Cardiac muscle cell (in vitro differentiated cells and primary cell): ENCODE data around the gene LZTR1. TPM values are rescaled to one million over a fixed set of nuclear protein-coding genes. Genes with fewer than 3 reads are reported as not detected.

Experiments
- DNase-seq, 2 donors: peaks; one replicate each; pipeline versions ENCODE4 v3.0.0 to v3.0.0-alpha.2; 2010 to 2017; ENCODE audit warnings: low read depth in 1 of 2, low spot score in 1 of 2
- H3K27ac ChIP-seq: fragments of 200-600 bp; sonication (generic); 2 replicates; pipeline ENCODE4 v1.5.1; 2016
- H3K27me3 ChIP-seq: fragments of 200-600 bp; sonication (generic); 2 replicates; pipeline ENCODE4 v1.6.0; 2016; ENCODE audit warnings: control low read depth
- H3K36me3 ChIP-seq: fragments of 200-600 bp; sonication (generic); 2 replicates; pipeline ENCODE4 v1.5.1; 2016; ENCODE audit warnings: control low read depth
- H3K4me1 ChIP-seq: fragments of 200-600 bp; sonication (generic); 2 replicates; pipeline ENCODE4 v1.8.1; 2017; ENCODE audit warnings: low read depth, mild to moderate bottlenecking, mixed run types
- H3K4me3 ChIP-seq: fragments of 200-600 bp; sonication (generic); 2 replicates; pipeline ENCODE4 v1.5.1; 2016; ENCODE audit warnings: mild to moderate bottlenecking
- H3K9me3 ChIP-seq: fragments of 200-600 bp; sonication (generic); 2 replicates; pipeline ENCODE4 v1.5.1; 2017; ENCODE audit warnings: low read depth, mild to moderate bottlenecking, control low read depth
- CTCF ChIP-seq: IDR thresholded peaks from 2 replicates; pipeline ENCODE4 v1.5.1; 2012; ENCODE audit warnings: low read depth, mild to moderate bottlenecking, low read length
- polyA plus RNA-seq: library from polyadenylated mRNA; unstranded; fragments of >200 nt; fragmentation: Nextera tagmentation; extraction: Ambion mirVana; gene quantifications from 2 replicates; pipeline ENCODE4 v1.2.1, GENCODE V29; 2016
- total RNA-seq: library from RNA; depleted of rRNA; stranded (reverse); fragments of >200 nt; gene quantifications from 2 replicates; pipeline ENCODE4 v1.2.3, GENCODE V29; 2016

The LZTR1 gene
- total and polyA plus RNA-seq, 2 experiments from 2014 or later = 60.9 to 62.6 TPM

GRCh38 chr22:21009638-21010425, 27.7 kb downstream of the LZTR1 start:
- H3K4me3 ChIP-seq = no peak overlapping the region

GRCh38 chr22:21010426-21011113, 28.5 kb downstream of the LZTR1 start:
- no peaks in the 10 kb centered on the region for H3K36me3 ChIP-seq
- H3K27ac ChIP-seq = no peak overlapping the region
- TF ChIP-seq CTCF = no peak
- no peaks in the 10 kb centered on the region for H3K27me3 ChIP-seq
- peaks cover 13% of the 10 kb centered on the region for H3K4me1 ChIP-seq
- no peaks in the 10 kb centered on the region for H3K9me3 ChIP-seq
- no peak for DNase-seq
- no peak overlapping the region for H3K4me3 ChIP-seq

More at GRCh38 chr22:21009638-21010425, 27.7 kb downstream of the LZTR1 start:
- peak; percentile 63 to 88 for DNase-seq
- Histone ChIP-seq H3K4me1 (peaks cover 9% of the 10 kb centered on the region), H3K27me3 (no peaks in the 10 kb centered on the region), H3K27ac (no peak overlapping the region), H3K36me3 (no peaks in the 10 kb centered on the region), H3K9me3 (no peaks in the 10 kb centered on the region)
- no peak for TF ChIP-seq CTCF

GRCh38 chr22:21012446-21013407, 30.6 kb downstream of the LZTR1 start:
- Histone ChIP-seq H3K4me1 (peaks cover 18% of the 10 kb centered on the region), H3K9me3 (no peaks in the 10 kb centered on the region), H3K27ac (peak overlapping the region; percentile 76), H3K27me3 (no peaks in the 10 kb centered on the region), H3K36me3 (no peaks in the 10 kb centered on the region), H3K4me3 (peak overlapping the region; percentile 42)
- no peak for TF ChIP-seq CTCF
- no peak for DNase-seq

- Histone ChIP-seq H3K4me3 (peak overlapping the region; percentile 42), H3K27me3 (no peaks in the 10 kb centered on the region), H3K4me1 (peaks cover 18% of the 10 kb centered on the region), H3K36me3 (no peaks in the 10 kb centered on the region), H3K9me3 (no peaks in the 10 kb centered on the region), H3K27ac (peak overlapping the region; percentile 76)
- DNase-seq = peak in 1 of 2 donors; percentile 62
- no peak for TF ChIP-seq CTCF
Measured at GRCh38 chr22:21013657-21014201, 31.6 kb downstream of the LZTR1 start.

- H3K9me3 ChIP-seq = no peaks in the 10 kb centered on the region
- peaks cover 18% of the 10 kb centered on the region for H3K4me1 ChIP-seq
- H3K36me3 ChIP-seq = no peaks in the 10 kb centered on the region
- DNase-seq = peak; percentile 96 to 98
- peak overlapping the region; percentile 42 for H3K4me3 ChIP-seq
- no peak for TF ChIP-seq CTCF
- no peaks in the 10 kb centered on the region for H3K27me3 ChIP-seq
- H3K27ac ChIP-seq = peak overlapping the region; percentile 96
Measured at GRCh38 chr22:21014202-21014725, 32.2 kb downstream of the LZTR1 start.
